A549 (cell line): Measurements from ENCODE around the gene S1PR2.

Experiments used
- BHLHE40 ChIP-seq: IDR thresholded peaks from 2 replicates; pipeline ENCODE4 v1.6.1; 2012; ENCODE audit warnings: low read depth, low read length, inconsistent platforms
- CBX2 ChIP-seq: fragments of 200-600 bp; sonication (generic); IDR thresholded peaks from 2 replicates; pipeline ENCODE4 v1.6.1; 2016; ENCODE audit warnings: low read depth, mild to moderate bottlenecking, borderline replicate concordance
- EHMT2 ChIP-seq: fragments of 200-600 bp; sonication (generic); IDR thresholded peaks from 2 replicates; pipeline ENCODE4 v1.6.1; 2016; ENCODE audit warnings: antibody characterized with exemption, low read depth, mild to moderate bottlenecking, moderate library complexity
- JUN ChIP-seq, 2 experiments: fragments of >200 bp; sonication (Bioruptor Twin); formaldehyde crosslinking; IDR thresholded peaks; 2 replicates in 1 of 2; 3 replicates in 1 of 2; pipeline ENCODE4 v1.6.1; 2016 to 2017
- JUNB ChIP-seq: fragments of >200 bp; sonication (Bioruptor Twin); formaldehyde crosslinking; IDR thresholded peaks from 2 replicates; pipeline ENCODE4 v1.6.1; 2016
- KDM1A ChIP-seq: fragments of 200-600 bp; sonication (generic); IDR thresholded peaks from 2 replicates; pipeline ENCODE4 v1.6.1; 2016; ENCODE audit warnings: low read depth, mild to moderate bottlenecking
- POLR2A ChIP-seq: IDR thresholded peaks from 2 replicates; pipeline ENCODE4 v1.6.1; 2012; ENCODE audit warnings: mild to moderate bottlenecking, low read length
- RAD21 ChIP-seq, 2 experiments: fragments of >200 bp in 1 of 2; sonication (Bioruptor Twin) in 1 of 2; formaldehyde crosslinking in 1 of 2; IDR thresholded peaks in 1 of 2; conservative IDR thresholded peaks in 1 of 2; 2 replicates in 1 of 2; 3 replicates in 1 of 2; pipeline ENCODE4 v1.6.1; 2012 to 2018; ENCODE audit warnings: inconsistent platforms in 1 of 2
- TF ChIP-seq, protein P1 (sequence below): fragments of >200 bp; sonication (Bioruptor Twin); formaldehyde crosslinking; IDR thresholded peaks from 3 replicates; pipeline ENCODE4 v1.5.1; 2016
- TF ChIP-seq, protein P2 (sequence below): IDR thresholded peaks from 2 replicates; pipeline ENCODE4 v1.6.1; 2012; ENCODE audit warnings: low read depth, borderline replicate concordance
- TF ChIP-seq, protein P3 (sequence below): fragments of 200-600 bp; sonication (generic); IDR thresholded peaks from 2 replicates; pipeline ENCODE4 v1.6.1; 2016; ENCODE audit warnings: antibody characterized with exemption, mild to moderate bottlenecking, moderate library complexity

DNA sequence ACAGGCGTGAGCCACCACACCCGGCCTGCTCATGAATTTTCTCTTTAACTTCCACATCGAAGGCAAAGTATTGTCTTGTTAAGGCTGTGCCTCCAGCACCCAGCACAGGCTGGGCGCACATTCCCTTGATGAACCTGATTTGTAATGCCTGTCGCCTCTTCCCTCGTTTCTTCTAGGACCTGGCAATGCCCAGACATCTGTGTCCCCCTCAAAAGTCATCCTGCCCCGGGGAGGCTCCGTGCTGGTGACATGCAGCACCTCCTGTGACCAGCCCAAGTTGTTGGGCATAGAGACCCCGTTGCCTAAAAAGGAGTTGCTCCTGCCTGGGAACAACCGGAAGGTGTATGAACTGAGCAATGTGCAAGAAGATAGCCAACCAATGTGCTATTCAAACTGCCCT lies 43.5 kb upstream of the S1PR2 start:
- TF ChIP-seq, protein P1, sequence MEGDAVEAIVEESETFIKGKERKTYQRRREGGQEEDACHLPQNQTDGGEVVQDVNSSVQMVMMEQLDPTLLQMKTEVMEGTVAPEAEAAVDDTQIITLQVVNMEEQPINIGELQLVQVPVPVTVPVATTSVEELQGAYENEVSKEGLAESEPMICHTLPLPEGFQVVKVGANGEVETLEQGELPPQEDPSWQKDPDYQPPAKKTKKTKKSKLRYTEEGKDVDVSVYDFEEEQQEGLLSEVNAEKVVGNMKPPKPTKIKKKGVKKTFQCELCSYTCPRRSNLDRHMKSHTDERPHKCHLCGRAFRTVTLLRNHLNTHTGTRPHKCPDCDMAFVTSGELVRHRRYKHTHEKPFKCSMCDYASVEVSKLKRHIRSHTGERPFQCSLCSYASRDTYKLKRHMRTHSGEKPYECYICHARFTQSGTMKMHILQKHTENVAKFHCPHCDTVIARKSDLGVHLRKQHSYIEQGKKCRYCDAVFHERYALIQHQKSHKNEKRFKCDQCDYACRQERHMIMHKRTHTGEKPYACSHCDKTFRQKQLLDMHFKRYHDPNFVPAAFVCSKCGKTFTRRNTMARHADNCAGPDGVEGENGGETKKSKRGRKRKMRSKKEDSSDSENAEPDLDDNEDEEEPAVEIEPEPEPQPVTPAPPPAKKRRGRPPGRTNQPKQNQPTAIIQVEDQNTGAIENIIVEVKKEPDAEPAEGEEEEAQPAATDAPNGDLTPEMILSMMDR = no peak
- TF ChIP-seq, protein P2, sequence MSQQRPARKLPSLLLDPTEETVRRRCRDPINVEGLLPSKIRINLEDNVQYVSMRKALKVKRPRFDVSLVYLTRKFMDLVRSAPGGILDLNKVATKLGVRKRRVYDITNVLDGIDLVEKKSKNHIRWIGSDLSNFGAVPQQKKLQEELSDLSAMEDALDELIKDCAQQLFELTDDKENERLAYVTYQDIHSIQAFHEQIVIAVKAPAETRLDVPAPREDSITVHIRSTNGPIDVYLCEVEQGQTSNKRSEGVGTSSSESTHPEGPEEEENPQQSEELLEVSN = no peak
- TF ChIP-seq, protein P3, sequence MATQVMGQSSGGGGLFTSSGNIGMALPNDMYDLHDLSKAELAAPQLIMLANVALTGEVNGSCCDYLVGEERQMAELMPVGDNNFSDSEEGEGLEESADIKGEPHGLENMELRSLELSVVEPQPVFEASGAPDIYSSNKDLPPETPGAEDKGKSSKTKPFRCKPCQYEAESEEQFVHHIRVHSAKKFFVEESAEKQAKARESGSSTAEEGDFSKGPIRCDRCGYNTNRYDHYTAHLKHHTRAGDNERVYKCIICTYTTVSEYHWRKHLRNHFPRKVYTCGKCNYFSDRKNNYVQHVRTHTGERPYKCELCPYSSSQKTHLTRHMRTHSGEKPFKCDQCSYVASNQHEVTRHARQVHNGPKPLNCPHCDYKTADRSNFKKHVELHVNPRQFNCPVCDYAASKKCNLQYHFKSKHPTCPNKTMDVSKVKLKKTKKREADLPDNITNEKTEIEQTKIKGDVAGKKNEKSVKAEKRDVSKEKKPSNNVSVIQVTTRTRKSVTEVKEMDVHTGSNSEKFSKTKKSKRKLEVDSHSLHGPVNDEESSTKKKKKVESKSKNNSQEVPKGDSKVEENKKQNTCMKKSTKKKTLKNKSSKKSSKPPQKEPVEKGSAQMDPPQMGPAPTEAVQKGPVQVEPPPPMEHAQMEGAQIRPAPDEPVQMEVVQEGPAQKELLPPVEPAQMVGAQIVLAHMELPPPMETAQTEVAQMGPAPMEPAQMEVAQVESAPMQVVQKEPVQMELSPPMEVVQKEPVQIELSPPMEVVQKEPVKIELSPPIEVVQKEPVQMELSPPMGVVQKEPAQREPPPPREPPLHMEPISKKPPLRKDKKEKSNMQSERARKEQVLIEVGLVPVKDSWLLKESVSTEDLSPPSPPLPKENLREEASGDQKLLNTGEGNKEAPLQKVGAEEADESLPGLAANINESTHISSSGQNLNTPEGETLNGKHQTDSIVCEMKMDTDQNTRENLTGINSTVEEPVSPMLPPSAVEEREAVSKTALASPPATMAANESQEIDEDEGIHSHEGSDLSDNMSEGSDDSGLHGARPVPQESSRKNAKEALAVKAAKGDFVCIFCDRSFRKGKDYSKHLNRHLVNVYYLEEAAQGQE = no peak
- TF ChIP-seq JUN (IDR thresholded peaks at IDR 0.05) = no peak
- no peak for TF ChIP-seq RAD21 (conservative IDR thresholded peaks at IDR 0.05 in 1 of 2, IDR thresholded peaks at IDR 0.05 in 1 of 2)
- TF ChIP-seq JUNB = no peak
- TF ChIP-seq POLR2A = no peak
- TF ChIP-seq EHMT2 = no peak
- no peak for TF ChIP-seq BHLHE40
- no peak for TF ChIP-seq KDM1A
- TF ChIP-seq CBX2 = no peak
